GF-D8 (cell line): ENCODE measurements around the gene DNAJB13.

Experiments
- DNase-seq: peaks from one replicate; lab custom pipeline; 2025; lab: John Stamatoyannopoulos, UW

The DNAJB13 gene

GRCh38 chr11:74000307-74001133 is 49.7 kb downstream of the DNAJB13 start:
- no peak for DNase-seq

DNA sequence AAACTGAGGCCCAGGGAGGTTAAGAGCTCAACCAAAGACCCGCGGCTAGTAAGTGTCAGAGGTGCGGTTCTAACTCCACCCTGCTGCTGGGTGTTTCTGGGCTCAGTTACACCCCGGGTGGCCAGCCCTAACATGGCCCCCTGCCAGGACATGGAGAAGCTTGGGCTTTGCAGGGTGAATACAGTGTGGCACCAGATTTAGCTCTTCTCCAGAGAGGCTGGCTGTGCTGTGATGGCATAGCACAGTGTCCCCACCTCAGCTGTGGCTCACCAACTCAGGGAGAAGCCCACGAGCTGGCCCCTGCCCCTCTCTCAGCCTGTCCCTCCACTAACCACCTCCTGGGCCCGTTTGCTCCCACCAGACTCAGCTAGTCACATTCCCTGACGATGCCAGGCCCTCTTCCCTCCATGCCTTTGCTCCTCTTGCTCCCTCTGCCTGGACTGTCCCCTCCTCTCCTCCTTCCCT is 51.0 kb downstream of the DNAJB13 start:
- DNase-seq, result no peak

DNA sequence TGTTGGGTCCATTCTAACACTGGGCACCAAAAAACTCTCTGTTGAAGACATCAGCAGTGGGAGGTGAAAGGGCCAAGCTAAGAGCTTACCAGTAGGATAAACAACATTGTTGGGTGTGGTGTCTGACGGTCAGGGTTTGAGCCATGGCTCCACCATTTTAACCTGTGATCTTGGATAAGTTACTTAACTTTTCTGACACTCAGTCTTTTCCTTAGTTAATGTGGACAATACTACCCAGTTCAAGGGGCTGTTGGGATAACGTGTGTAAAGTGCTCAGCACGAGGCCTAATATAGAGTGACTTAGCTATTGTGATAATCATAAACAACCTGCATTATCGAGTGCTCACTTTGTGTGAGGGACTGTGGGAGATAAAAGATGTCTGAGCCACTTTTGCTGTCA is 52.0 kb downstream of the DNAJB13 start:
- DNase-seq, result no peak

DNA sequence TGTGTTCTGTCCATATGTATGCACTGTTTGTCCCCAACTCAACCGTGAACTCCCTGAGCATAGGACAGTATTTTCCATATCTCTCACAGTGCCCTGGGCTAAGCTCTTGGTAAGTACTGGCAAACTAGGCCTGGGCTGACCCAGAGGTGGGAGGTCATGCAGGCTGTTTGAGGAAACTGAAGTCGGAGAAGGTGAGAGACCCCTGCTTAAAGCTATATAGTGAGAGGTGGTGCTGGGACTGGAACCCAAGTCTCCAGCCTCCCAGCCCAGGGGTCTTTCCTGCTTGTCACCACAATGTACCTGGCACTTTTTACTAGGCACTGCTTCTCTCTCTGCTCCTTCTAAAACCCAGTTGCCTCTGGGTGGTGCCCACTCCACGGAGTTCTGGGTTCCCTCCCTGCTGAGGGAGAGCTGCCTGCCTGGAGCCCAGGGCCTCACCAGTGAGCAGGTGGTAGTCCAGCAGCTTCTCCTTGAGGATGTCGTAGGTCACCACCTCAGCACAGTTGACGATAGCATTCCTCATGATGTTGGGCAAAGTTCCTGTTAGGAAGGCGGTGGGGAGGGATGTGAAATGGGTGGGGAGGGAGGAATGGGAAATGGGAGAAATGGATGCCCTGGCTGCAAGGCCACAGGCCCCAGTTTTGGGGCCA is 53.3 kb downstream of the DNAJB13 start:
- DNase-seq, result no peak

DNA sequence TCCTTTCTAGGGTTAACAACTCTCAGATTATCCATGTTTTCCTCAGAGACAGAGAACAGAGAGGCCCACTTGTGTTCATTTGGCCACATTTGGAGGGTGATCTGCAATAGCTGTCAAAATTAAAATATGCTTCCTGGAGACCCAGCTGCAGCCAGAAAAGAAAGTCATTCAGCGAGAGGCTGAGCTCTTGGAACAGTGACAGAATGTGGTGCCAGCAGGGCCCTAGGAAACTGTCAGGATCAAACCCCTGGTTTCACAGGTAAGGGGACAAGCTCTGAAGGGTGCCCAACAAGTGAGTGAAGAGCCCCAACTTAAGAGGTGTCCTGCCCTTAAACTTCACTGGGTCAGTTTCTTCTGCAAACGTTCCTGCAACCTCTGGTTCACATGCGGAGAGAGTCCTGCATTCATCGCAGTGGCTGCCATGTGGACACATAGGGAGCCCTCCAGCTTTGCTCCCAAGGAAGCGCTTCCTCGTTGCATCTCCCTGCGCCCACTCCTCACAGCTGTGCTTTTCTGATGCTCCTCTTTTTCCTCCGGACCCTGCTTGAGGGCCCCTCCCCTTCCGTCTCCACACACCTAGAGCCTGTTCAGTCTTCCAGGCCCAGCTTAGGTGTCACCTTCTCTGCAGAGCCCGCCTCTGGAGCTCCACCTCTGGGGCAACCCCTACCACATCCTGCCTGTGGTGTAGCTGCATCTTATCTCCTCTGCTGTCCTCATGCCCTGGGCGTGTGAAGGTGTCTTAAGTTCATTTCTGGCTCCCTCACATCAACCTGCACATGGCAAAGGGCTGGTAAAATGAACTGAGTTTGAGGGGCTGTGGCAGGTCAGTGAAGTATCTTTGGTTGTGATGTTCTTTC is 54.2 kb downstream of the DNAJB13 start:
- peak; percentile 11 for DNase-seq

- no peak for DNase-seq
These were observed 55.1 kb downstream of the DNAJB13 start for GRCh38 chr11:74005721-74006517.

DNA sequence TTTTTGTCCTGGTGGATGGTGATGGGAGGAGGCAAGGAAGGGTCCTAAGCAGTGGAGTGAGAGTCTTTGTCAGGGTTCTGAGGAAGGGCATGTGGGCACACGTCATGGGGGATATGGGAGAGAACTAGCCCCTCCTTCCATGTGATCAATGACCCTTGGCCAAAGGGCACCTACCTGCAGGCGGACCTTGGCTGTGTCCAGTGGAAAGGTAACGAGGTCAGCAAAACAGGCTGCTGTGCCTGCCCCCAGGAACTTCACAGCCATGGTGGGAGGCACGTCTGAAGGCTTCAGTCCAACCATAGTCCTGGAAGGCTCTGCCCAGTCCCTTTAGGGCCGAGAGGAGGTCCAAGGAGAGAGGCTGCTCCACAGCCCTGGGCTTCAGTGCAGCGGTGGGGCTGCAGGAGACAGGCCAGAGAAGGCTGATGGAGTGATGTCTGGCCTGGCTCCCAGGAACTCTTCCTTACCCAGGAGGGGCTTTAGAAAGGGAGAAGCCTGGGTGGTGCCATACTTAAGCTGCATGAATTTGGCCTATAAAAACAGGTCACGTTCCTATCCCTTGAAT is 56.0 kb downstream of the DNAJB13 start:
- DNase-seq, result no peak

- no peak for DNase-seq
These were observed 57.0 kb downstream of the DNAJB13 start for GRCh38 chr11:74007691-74008372.

DNA sequence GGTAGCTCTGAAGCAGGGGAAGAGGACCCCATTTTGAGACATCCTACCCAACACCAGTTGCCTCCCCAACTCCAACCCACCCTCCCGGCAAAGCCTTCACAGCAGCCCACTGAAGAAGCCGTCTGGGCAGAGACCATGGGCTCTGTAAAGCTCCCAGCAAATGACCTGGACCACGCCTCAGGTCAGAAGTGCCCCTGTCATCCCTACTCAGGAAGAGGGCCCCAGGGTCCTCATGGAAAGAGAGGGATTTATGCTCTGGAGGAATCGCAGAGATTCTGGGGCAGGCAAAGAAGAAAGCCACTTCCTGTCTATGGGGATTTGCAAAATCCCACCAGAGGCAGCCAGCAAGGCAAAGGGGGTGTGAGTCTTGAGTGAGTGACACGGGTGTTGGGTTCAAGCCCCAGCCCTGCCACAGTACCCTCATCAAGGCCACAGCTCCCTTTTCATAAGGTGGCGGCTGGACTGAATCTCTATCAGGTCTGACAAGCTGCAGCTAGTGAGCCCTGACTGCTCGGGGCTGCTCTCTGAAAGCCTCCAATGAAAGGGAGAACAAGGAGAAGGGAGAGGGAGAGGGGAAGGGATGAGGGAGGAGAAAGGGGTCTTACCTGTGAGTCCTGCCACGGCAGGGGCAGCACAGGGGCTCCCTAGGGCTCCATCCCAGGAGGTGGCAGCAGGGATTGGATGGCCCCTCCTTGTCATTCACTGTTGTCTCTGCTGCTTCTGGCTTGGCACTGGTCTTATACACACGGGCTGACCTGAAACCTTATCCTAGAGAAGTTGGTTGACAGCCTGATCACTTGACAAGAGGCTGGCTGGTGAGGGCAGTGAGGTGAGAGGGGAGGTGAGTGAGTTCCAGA is 57.8 kb downstream of the DNAJB13 start, which contains the start of gene UCP3:
TSS of gene UCP3 (minus strand) at position 713 of the 857 bp plus-strand sequence. CDS start 2,043 bp downstream, outside the sequence.
- DNase-seq, result no peak

DNA sequence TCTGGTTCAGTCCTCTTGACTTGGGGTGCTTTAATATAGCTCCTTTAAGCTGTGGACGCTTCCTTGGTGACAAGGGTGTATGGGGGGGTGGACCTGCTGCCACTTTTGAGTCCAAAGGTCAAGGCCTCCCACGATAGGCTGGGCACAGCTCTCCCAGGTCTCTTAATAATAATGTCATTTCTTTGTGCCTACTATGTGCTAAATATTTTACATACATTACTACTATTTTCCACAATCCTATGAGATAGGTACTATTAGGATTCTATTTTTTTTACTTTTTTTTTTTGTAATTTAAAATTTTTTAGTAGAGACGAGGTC is 58.4 kb downstream of the DNAJB13 start:
- no peak for DNase-seq

GRCh38 chr11:74009675-74010305 is 59.0 kb downstream of the DNAJB13 start:
- no peak for DNase-seq

GRCh38 chr11:74010306-74011300 is 59.8 kb downstream of the DNAJB13 start:
- peak; percentile 39 for DNase-seq

- DNase-seq, result peak; percentile 90
These were observed 60.7 kb downstream of the DNAJB13 start for GRCh38 chr11:74011360-74012073.

- DNase-seq, result no peak
These were observed 61.4 kb downstream of the DNAJB13 start for GRCh38 chr11:74012074-74012809.

- no peak for DNase-seq
These were observed 62.3 kb downstream of the DNAJB13 start for GRCh38 chr11:74013141-74013540.

DNA sequence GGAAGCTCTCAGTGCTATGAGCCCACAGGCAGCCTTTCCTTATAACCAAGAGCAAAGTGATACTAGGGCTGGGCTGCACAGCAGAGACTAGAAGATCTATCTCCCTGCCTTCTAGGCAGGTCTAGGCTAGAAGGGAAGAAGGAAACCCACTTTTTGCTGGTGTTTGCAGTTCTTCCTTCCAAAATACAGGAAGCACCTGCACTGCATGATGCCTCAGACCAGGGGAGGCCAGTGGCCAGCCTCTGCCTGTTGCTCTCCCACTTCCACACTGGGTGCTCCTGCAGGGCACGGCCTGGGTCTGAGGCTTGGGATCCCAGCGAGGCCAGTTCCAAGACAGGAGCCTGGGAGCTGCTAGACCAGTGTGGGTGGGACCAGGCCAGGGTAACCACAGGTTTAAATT is 64.1 kb downstream of the DNAJB13 start:
- DNase-seq, result peak; percentile 78
